A549 (cell line): ENCODE results near the gene PPP1R3E. TPM values are rescaled to one million over a fixed set of nuclear protein-coding genes. Genes with fewer than 3 reads are reported as not detected.

Experiments used
- ATAC-seq, 2 experiments: fragments of 200-7000 bp in 1 of 2; fragments of >200 bp in 1 of 2; cut with Nextera tagmentation in 1 of 2; cut with Tn5 transposase in 1 of 2; 3 replicates each; pipeline versions ENCODE4 v1.8.0 to v1.9.1; 2018 to 2020; ENCODE audit warnings: mild to moderate bottlenecking in 1 of 2, moderate library complexity in 1 of 2
- CTCF ChIA-PET: fragments of 300-600 bp; sonication (Branson Sonifier 250); formaldehyde crosslinking; extraction: SDS; loops from one replicate; lab custom pipeline; 2021; ENCODE audit warnings: antibody characterized with exemption, inconsistent platforms; lab: Yijun Ruan, JAX
- POLR2A ChIA-PET: fragments of 350-600 bp; formaldehyde crosslinking; extraction: SDS; loops from one replicate; lab custom pipeline; 2021; ENCODE audit warnings: antibody characterized with exemption, inconsistent platforms; lab: Yijun Ruan, JAX
- DNase-seq, 2 experiments: peaks; one replicate each; pipeline versions ENCODE4 v3.0.0 to v3.0.0-alpha.2; 2011 to 2016; ENCODE audit warnings: low read depth in 1 of 2, low spot score in 1 of 2
- FAIRE-seq: peaks from 2 replicates; lab custom pipeline; 2011; peaks lifted over from hg19 to GRCh38; lab: Jason Lieb, UNC
- H3K27ac ChIP-seq, 2 experiments: fragments of >200 bp; sonication (Bioruptor Twin); formaldehyde crosslinking; 3 replicates each; pipeline ENCODE4 v1.5.1; 2016 to 2017
- H3K4me1 ChIP-seq: fragments of >200 bp; sonication (Bioruptor Twin); formaldehyde crosslinking; 3 replicates; pipeline ENCODE4 v1.6.1; 2016
- H3K4me2 ChIP-seq: fragments of >200 bp; sonication (Bioruptor Twin); formaldehyde crosslinking; 3 replicates; pipeline ENCODE4 v1.6.1; 2016
- H3K4me3 ChIP-seq: fragments of >200 bp; sonication (Bioruptor Twin); formaldehyde crosslinking; 3 replicates; pipeline ENCODE4 v1.5.1; 2016
- H3K9me3 ChIP-seq: fragments of >200 bp; sonication (Bioruptor Twin); formaldehyde crosslinking; 3 replicates; pipeline ENCODE4 v1.6.1; 2016
- CHD2 ChIP-seq: fragments of 150-350 bp; IDR thresholded peaks from 2 replicates; pipeline ENCODE4 v1.6.1; 2014; ENCODE audit warnings: low read length; ENCODE audit not compliant: partially characterized antibody
- EHF ChIP-seq: fragments of 250-450 bp; sonication (Bioruptor Pico); IDR thresholded peaks from 2 replicates; pipeline ENCODE4 v1.5.0; 2020; ENCODE audit warnings: mild to moderate bottlenecking
- ESRRA ChIP-seq: fragments of 150-350 bp; IDR thresholded peaks from 2 replicates; pipeline ENCODE4 v1.6.1; 2014; ENCODE audit warnings: mild to moderate bottlenecking, low read length, borderline replicate concordance
- FOSL2 ChIP-seq, 2 experiments: fragments of 450-650 bp in 1 of 2; fragments of >200 bp in 1 of 2; sonication (Bioruptor Twin) in 1 of 2; formaldehyde crosslinking; IDR thresholded peaks; 2 replicates each; pipeline versions ENCODE4 v1.5.0 to v1.6.1; 2016 to 2020; ENCODE audit warnings: mild to moderate bottlenecking in 1 of 2, moderate library complexity in 1 of 2
- FOXS1 ChIP-seq: fragments of 250-450 bp; sonication (Bioruptor Pico); IDR thresholded peaks from 2 replicates; pipeline ENCODE4 v1.5.0; 2020; ENCODE audit warnings: mild to moderate bottlenecking, moderate library complexity
- HOXA7 ChIP-seq: fragments of 250-450 bp; sonication (Bioruptor Pico); IDR thresholded peaks from 2 replicates; pipeline ENCODE4 v1.5.0; 2020; ENCODE audit warnings: mild to moderate bottlenecking, moderate library complexity
- HOXB13 ChIP-seq: fragments of 250-450 bp; sonication (Bioruptor Pico); IDR thresholded peaks from 2 replicates; pipeline ENCODE4 v1.5.0; 2020; ENCODE audit warnings: low read depth, mild to moderate bottlenecking, moderate library complexity
- JUN ChIP-seq, 2 experiments: fragments of >200 bp; sonication (Bioruptor Twin); formaldehyde crosslinking; IDR thresholded peaks; 2 replicates in 1 of 2; 3 replicates in 1 of 2; pipeline ENCODE4 v1.6.1; 2016 to 2017
- JUNB ChIP-seq: fragments of >200 bp; sonication (Bioruptor Twin); formaldehyde crosslinking; IDR thresholded peaks from 2 replicates; pipeline ENCODE4 v1.6.1; 2016
- KDM1A ChIP-seq: fragments of 200-600 bp; sonication (generic); IDR thresholded peaks from 2 replicates; pipeline ENCODE4 v1.6.1; 2016; ENCODE audit warnings: low read depth, mild to moderate bottlenecking
- MAFK ChIP-seq: fragments of 450-650 bp; IDR thresholded peaks from 2 replicates; pipeline ENCODE4 v1.6.1; 2014; ENCODE audit not compliant: partially characterized antibody
- MYC ChIP-seq: IDR thresholded peaks from 2 replicates; pipeline ENCODE4 v1.6.1; 2012; ENCODE audit warnings: mild to moderate bottlenecking, inconsistent platforms, low read length, improper control_type of control experiment, borderline replicate concordance
- NR3C1 ChIP-seq: fragments of >200 bp; sonication (Bioruptor Twin); formaldehyde crosslinking; IDR thresholded peaks from 3 replicates; pipeline ENCODE4 v1.6.1; 2017
- PHF8 ChIP-seq: fragments of 200-600 bp; sonication (generic); IDR thresholded peaks from 2 replicates; pipeline ENCODE4 v1.6.1; 2016; ENCODE audit warnings: low read depth, mild to moderate bottlenecking, antibody characterized with exemption, moderate library complexity, borderline replicate concordance
- POLR2A ChIP-seq: IDR thresholded peaks from 2 replicates; pipeline ENCODE4 v1.6.1; 2012; ENCODE audit warnings: mild to moderate bottlenecking, low read length
- POLR2AphosphoS2 ChIP-seq: conservative IDR thresholded peaks from 2 replicates; pipeline ENCODE4 v1.6.1; 2012; ENCODE audit warnings: low read length, improper control_type of control experiment, inconsistent platforms
- ZFP36 ChIP-seq: fragments of 450-650 bp; IDR thresholded peaks from 2 replicates; pipeline ENCODE4 v1.6.1; 2014; ENCODE audit warnings: borderline replicate concordance; ENCODE audit not compliant: partially characterized antibody
- WGBS: methylation state at CpG from one replicate; pipeline ENCODE4 v1.1.6; 2017; ENCODE audit errors: missing lambda C conversion rate; 5-methylcytosine and 5-hydroxymethylcytosine counted together
- polyA plus RNA-seq, 4 experiments: library from polyadenylated mRNA; depleted of rRNA in 3 of 4; stranded (reverse); fragments of >200 nt; fragmentation: RNase III in 1 of 4; extraction: RNeasy Plus Mini Kit Qiagen cat#74134 plus additional on column Dnase treatment in 1 of 4; gene quantifications; 2 replicates in 3 of 4; 3 replicates in 1 of 4; pipeline ENCODE4 v1.2.3, GENCODE V29; 2011 to 2017
- TF ChIP-seq, protein P1 (sequence below): IDR thresholded peaks from 2 replicates; pipeline ENCODE4 v1.6.1; 2012
- TF ChIP-seq, protein P2 (sequence below): IDR thresholded peaks from 2 replicates; pipeline ENCODE4 v1.6.1; 2012; ENCODE audit warnings: low read depth, borderline replicate concordance
- TF ChIP-seq, protein P3 (sequence below): fragments of >200 bp; sonication (Bioruptor Twin); formaldehyde crosslinking; IDR thresholded peaks from 3 replicates; pipeline ENCODE4 v1.6.1; 2016
- TF ChIP-seq, protein P4 (sequence below): fragments of 250-450 bp; sonication (Bioruptor Pico); IDR thresholded peaks from 2 replicates; pipeline ENCODE4 v1.5.0; 2020; ENCODE audit warnings: low read depth, mild to moderate bottlenecking, moderate library complexity
- TF ChIP-seq, protein P5 (sequence below): IDR thresholded peaks from 2 replicates; pipeline ENCODE4 v1.6.1; 2012
- TF ChIP-seq, protein P6 (sequence below): fragments of >200 bp; sonication (Bioruptor Twin); formaldehyde crosslinking; IDR thresholded peaks from 2 replicates; pipeline ENCODE4 v1.6.1; 2016

PPP1R3E gene
- polyA plus RNA-seq, 2 of the 4 experiments (the other 2 are of a cell fraction) = 7.5 to 11.1 TPM

DNA sequence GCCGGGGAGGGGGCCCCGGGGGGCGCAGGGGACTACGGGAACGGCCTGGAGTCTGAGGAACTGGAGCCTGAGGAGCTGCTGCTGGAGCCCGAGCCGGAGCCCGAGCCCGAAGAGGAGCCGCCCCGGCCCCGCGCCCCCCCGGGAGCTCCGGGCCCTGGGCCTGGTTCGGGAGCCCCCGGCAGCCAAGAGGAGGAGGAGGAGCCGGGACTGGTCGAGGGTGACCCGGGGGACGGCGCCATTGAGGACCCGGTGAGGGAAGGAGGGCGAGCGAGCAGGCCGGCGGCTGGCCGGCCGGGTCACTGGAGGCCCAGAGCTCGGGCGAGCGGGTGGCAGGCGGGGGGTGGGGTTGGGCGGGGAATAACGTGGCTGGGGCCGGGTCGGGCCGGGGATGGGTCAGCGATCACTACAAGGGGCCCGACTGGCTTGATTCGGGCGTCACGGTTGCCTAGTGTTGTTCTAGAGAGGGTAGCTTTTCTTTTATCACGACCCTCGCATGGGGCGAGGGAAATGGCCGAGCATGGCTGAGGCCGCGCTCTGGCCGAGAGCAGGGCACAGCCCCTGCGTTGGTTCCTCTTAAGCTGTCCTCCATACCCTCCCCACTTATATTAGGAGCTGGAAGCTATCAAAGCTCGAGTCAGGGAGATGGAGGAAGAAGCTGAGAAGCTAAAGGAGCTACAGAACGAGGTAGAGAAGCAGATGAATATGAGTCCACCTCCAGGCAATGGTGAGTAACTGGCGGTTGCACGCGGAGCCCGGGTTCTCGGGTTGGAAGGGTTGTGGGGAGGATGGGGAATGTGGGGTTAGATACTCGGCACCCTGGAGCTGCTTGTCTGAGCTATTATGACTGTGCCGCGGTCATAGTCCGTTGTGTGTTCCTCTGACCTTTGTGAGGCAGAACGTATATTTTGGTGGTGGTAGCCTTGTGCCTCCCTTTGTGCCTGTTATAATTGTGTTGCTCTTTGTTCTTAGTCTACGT lies 19.2 kb upstream of the PPP1R3E start:
- WGBS = under 1% methylated on average over 25 of the region's 64 CpGs
- FAIRE-seq (no peak), DNase-seq (peak; percentile 41 to 44)

DNA sequence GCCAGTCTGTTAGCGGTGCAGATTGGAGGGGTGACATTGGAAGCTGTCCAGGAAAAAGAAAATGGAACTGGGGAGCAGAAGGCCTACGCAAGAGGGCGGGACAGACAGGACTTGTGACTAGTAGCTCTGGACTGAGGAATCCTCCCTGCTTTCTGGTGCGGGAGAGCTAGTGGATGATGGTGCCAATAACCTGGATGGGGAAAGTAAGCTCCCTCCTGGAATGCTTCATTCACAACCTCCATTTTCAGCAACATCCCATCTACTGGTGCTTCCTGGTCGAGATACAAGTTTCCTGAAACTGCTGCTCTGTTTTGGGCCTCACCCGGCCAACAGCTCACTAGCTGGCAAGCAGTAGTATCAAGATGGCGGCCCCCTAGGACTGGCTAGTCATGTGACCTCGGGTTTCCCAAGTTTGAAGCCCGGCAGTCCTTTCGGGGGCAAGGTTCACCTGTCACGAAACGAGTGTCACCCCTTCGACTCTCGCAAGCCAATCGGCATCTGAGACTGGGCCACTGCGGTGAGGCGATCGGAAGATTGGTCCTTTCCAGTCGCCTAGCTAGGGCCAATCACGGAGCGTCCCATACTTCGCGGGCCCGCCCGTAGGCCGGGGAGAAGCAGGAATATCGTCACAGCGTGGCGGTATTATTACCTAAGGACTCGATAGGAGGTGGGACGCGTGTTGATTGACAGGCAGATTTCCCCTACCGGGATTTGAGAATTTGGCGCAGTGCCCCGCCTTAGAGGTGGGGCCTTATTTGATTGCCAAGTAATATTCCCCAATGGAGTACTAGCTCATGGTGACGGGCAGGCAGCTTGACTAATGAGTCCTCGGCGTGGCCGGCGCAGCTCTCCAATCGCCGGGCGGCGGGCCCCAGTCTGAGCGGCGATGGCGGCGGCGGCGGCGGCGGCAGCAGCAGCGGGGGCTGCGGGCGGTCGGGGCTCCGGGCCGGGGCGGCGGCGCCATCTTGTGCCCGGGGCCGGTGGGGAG lies 18.2 kb upstream of the PPP1R3E start, which contains the start of gene PABPN1:
PABPN1 (plus strand) TSS at position 874 of the 988 bp plus-strand sequence; CDS start at position 887, 13 bp downstream.
- H3K9me3 ChIP-seq = no peaks in the 10 kb centered on the region
- 10% methylated on average over 32 of the region's 63 CpGs for WGBS
- ATAC-seq = peak; percentile 90 to 96
- peak within 1 kb of the TSS; percentile 97 for H3K4me3 ChIP-seq
- CTCF ChIA-PET = interaction anchor here (0.5 to 5.2 kb wide), 13 partner anchors 11 to 824 kb away, joined by 3 to 30 read pairs (median 7); partner anchors contain the start of genes BCL2L2 and PPP1R3E
- DNase-seq = peak; percentile 98 to 100
- H3K4me1 ChIP-seq = peaks cover 24% of the 10 kb centered on the region
- peak; percentile 7 for FAIRE-seq
- POLR2A ChIA-PET = interaction anchor here (0.6 to 3.2 kb wide), 13 partner anchors 10 to 794 kb away, joined by 3 to 64 read pairs (median 5); partner anchors contain the start of genes ACIN1, BCL2L2, C14orf119 and DCAF11
- H3K27ac ChIP-seq = peak within 1 kb of the TSS; percentile 99 to 100
- peak within 1 kb of the TSS; percentile 87 for H3K4me2 ChIP-seq
- TF ChIP-seq, protein P1, sequence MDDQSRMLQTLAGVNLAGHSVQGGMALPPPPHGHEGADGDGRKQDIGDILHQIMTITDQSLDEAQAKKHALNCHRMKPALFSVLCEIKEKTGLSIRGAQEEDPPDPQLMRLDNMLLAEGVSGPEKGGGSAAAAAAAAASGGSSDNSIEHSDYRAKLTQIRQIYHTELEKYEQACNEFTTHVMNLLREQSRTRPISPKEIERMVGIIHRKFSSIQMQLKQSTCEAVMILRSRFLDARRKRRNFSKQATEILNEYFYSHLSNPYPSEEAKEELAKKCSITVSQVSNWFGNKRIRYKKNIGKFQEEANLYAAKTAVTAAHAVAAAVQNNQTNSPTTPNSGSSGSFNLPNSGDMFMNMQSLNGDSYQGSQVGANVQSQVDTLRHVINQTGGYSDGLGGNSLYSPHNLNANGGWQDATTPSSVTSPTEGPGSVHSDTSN = peak; percentile 98
- no peak for TF ChIP-seq KDM1A
- TF ChIP-seq, protein P2, sequence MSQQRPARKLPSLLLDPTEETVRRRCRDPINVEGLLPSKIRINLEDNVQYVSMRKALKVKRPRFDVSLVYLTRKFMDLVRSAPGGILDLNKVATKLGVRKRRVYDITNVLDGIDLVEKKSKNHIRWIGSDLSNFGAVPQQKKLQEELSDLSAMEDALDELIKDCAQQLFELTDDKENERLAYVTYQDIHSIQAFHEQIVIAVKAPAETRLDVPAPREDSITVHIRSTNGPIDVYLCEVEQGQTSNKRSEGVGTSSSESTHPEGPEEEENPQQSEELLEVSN = 0 out of 2 replicates have a peak, but pooled peaks have one; percentile 46
- TF ChIP-seq POLR2AphosphoS2 = peak; percentile 76
- no peak for TF ChIP-seq FOSL2 (IDR thresholded peaks at IDR 0.05)
- TF ChIP-seq FOSL2 (CRISPR knock-in tag; IDR thresholded peaks at IDR 0.05) = 0 out of 2 replicates have a peak, but pooled peaks have one; percentile 23
- TF ChIP-seq, protein P3, sequence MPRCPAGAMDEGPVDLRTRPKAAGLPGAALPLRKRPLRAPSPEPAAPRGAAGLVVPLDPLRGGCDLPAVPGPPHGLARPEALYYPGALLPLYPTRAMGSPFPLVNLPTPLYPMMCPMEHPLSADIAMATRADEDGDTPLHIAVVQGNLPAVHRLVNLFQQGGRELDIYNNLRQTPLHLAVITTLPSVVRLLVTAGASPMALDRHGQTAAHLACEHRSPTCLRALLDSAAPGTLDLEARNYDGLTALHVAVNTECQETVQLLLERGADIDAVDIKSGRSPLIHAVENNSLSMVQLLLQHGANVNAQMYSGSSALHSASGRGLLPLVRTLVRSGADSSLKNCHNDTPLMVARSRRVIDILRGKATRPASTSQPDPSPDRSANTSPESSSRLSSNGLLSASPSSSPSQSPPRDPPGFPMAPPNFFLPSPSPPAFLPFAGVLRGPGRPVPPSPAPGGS = peak; percentile 70; the same call in 1 of the 3 replicates
- no peak for TF ChIP-seq MAFK
- TF ChIP-seq JUN (IDR thresholded peaks at IDR 0.05) = peak; percentile 58 to 82; a peak in 3 of 5 replicates
- TF ChIP-seq CHD2 = peak; percentile 51
- TF ChIP-seq, protein P4, sequence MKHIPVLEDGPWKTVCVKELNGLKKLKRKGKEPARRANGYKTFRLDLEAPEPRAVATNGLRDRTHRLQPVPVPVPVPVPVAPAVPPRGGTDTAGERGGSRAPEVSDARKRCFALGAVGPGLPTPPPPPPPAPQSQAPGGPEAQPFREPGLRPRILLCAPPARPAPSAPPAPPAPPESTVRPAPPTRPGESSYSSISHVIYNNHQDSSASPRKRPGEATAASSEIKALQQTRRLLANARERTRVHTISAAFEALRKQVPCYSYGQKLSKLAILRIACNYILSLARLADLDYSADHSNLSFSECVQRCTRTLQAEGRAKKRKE = 0 out of 2 replicates have a peak, but pooled peaks have one; percentile 46
- TF ChIP-seq, protein P5, sequence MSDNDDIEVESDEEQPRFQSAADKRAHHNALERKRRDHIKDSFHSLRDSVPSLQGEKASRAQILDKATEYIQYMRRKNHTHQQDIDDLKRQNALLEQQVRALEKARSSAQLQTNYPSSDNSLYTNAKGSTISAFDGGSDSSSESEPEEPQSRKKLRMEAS = peak; percentile 55
- no peak for TF ChIP-seq FOXS1 (CRISPR knock-in tag)

More for the DNA sequence above, 19.2 kb upstream of the PPP1R3E start:
- ATAC-seq = peak; percentile 43 to 51
- peak overlapping the region; percentile 87 for H3K4me2 ChIP-seq
- TF ChIP-seq, protein P5 = 0 out of 2 replicates have a peak, but pooled peaks have one; percentile 37
- TF ChIP-seq POLR2A (peak; percentile 42), PHF8 (peak; percentile 73; the same call in 1 of the 2 replicates), EHF (CRISPR knock-in tag) (no peak), ZFP36 (no peak), MYC (0 out of 2 replicates have a peak, but pooled peaks have one; percentile 62), HOXA7 (CRISPR knock-in tag) (0 out of 2 replicates have a peak, but pooled peaks have one; percentile 28), NR3C1 (no peak), JUN (IDR thresholded peaks at IDR 0.05) (peak in 1 of 2 experiments; percentile 8; a peak in 2 of 5 replicates), FOSL2 (IDR thresholded peaks at IDR 0.05) (no peak), FOSL2 (CRISPR knock-in tag; IDR thresholded peaks at IDR 0.05) (no peak), ESRRA (no peak), FOXS1 (CRISPR knock-in tag) (no peak), JUNB (no peak), HOXB13 (no peak)
- TF ChIP-seq, protein P6, sequence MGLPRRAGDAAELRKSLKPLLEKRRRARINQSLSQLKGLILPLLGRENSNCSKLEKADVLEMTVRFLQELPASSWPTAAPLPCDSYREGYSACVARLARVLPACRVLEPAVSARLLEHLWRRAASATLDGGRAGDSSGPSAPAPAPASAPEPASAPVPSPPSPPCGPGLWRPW = no peak
- TF ChIP-seq, protein P3 = no peak; the same call in 1 of the 3 replicates
- TF ChIP-seq, protein P2 = no peak
- TF ChIP-seq, all 56 proteins: peak for 6
- H3K4me3 ChIP-seq = peak overlapping the region; percentile 97
- H3K4me1 ChIP-seq = peaks cover 24% of the 10 kb centered on the region
- H3K9me3 ChIP-seq = no peaks in the 10 kb centered on the region
- ChIA-PET CTCF (interaction anchor here (0.5 to 5.2 kb wide), 15 partner anchors 12 to 823 kb away, joined by 3 to 30 read pairs (median 5); partner anchors contain the start of genes PPP1R3E and SLC22A17), POLR2A (interaction anchor here (0.5 to 3.2 kb wide), 12 partner anchors 11 to 793 kb away, joined by 3 to 64 read pairs (median 6); partner anchors contain the start of genes ACIN1, BCL2L2, C14orf119 and DCAF11)
- H3K27ac ChIP-seq = peak overlapping the region; percentile 99 to 100
